22Rv1 (cell line): Measurements from ENCODE around the gene SIAE.

Source experiments
- CTCF ChIP-seq: fragments of 450-650 bp; IDR thresholded peaks from 2 replicates; pipeline ENCODE4 v1.5.1; 2017; ENCODE audit warnings: mild to moderate bottlenecking
- ZFX ChIP-seq: fragments of 450-650 bp; IDR thresholded peaks from 2 replicates; pipeline ENCODE4 v1.6.1; 2017; ENCODE audit warnings: antibody characterized with exemption, borderline replicate concordance

GRCh38 chr11:124592627-124593026 lies 80.9 kb downstream of the SIAE start:
- no peak for TF ChIP-seq CTCF
- no peak for TF ChIP-seq ZFX
